Adrenal gland (tissue), 12 donors: Measurements from ENCODE around the gene VEGFB. TPM values are rescaled to one million over a fixed set of nuclear protein-coding genes. Genes with fewer than 3 reads are reported as not detected.

Experiments used
- DNase-seq, 7 donors: peaks; one replicate each; pipeline ENCODE4 v3.0.0-alpha.2; 2019 to 2020
- H3K27ac ChIP-seq, 5 donors: fragments of 200-600 bp; sonication (generic) in 4 of 5; 1 replicate in 3 of 5; 2 replicates in 2 of 5; pipeline versions ENCODE4 v1.5.1 to v1.8.0; 2016 to 2020; ENCODE audit warnings: mild to moderate bottlenecking in 1 of 5
- H3K27me3 ChIP-seq: fragments of 200-600 bp; 2 replicates; pipeline ENCODE4 v1.8.0; 2021
- H3K36me3 ChIP-seq, 2 donors: fragments of 200-600 bp; replicated peaks in 1 of 2; 1 replicate in 1 of 2; 2 replicates in 1 of 2; pipeline versions ENCODE4 v1.5.1 to v1.8.0; 2018 to 2022
- H3K4me1 ChIP-seq, 2 donors: fragments of 200-600 bp; replicated peaks in 1 of 2; 1 replicate in 1 of 2; 2 replicates in 1 of 2; pipeline versions ENCODE4 v1.5.1 to v1.8.0; 2018 to 2021
- H3K4me3 ChIP-seq, 4 donors: fragments of 200-600 bp; sonication (generic) in 3 of 4; one replicate each; pipeline ENCODE4 v1.5.1; 2016 to 2018
- H3K9me3 ChIP-seq, 3 donors: fragments of 200-600 bp; sonication (generic) in 1 of 3; replicated peaks in 1 of 3; 1 replicate in 2 of 3; 2 replicates in 1 of 3; pipeline versions ENCODE4 v1.5.1 to v1.8.0; 2016 to 2021
- POLR2A ChIP-seq, 2 donors: fragments of 450-650 bp; IDR thresholded peaks; one replicate each; pipeline ENCODE4 v1.6.1; 2017; ENCODE audit warnings: antibody characterized with exemption in 2 of 2, mild to moderate bottlenecking in 2 of 2, moderate library complexity in 1 of 2
- WGBS, 4 donors: extraction: QIAGEN DNeasy Blood & Tissue Kit in 2 of 4; methylation state at CpG; one replicate each; pipeline versions ENCODE4 v1.1.5 to v1.1.7; 2013 to 2017; 5-methylcytosine and 5-hydroxymethylcytosine counted together
- intact Hi-C, 2 donors: fragments of 100-400 bp; cut with DNase I; formaldehyde crosslinking; loops; one replicate each; pipeline versions ENCODE4 v1.14.1 to v1.15.0; 2022 to 2023
- polyA plus RNA-seq, 3 donors: library from polyadenylated mRNA; stranded (reverse); fragments of 200-250 nt in 2 of 3; fragments of 350-450 nt in 1 of 3; fragmentation: Illumina TruSeq in 1 of 3; extraction: RNeasy Lipid Tissue Mini Kit (QIAGEN cat#74804) in 1 of 3; gene quantifications; one replicate each; pipeline ENCODE4 v1.2.3, GENCODE V29; 2013 to 2014
- total RNA-seq, 9 donors: library from RNA; depleted of rRNA in 4 of 9; stranded (reverse); fragments of >200 nt in 4 of 9; fragments of 120-200 nt in 1 of 9; fragmentation: NEBNext Ultra II Directional in 1 of 9; extraction: Animal tissue kit (Norgen Biotek cat#: 25700) in 1 of 9; gene quantifications; one replicate each; pipeline versions ENCODE4 v1.1.0 to v1.2.4, GENCODE V29; 2013 to 2023
- TF ChIP-seq, protein P1 (sequence below), 6 experiments: fragments of 450-650 bp in 4 of 6; fragments of 200-600 bp in 2 of 6; sonication (generic) in 1 of 6; IDR thresholded peaks; 1 replicate in 5 of 6; 2 replicates in 1 of 6; pipeline versions ENCODE4 v1.5.1 to v1.8.0; 2016 to 2021; ENCODE audit warnings: antibody characterized with exemption in 6 of 6, mild to moderate bottlenecking in 2 of 6, moderate library complexity in 1 of 6
- donor health status: healthy with polysubstance abuse.
- donor health status: Bipolar disorder and iron deficiency.
- donor health status: DM: yes; HTN: yes; CAD: no.
- donor health status: DM: no; HTN: no; CAD: no.
- donor health status: DM: no; HTN: no; CAD: no.
- donor health status: DM: yes; HTN: yes; CAD: no.

The VEGFB gene
- total and polyA plus RNA-seq, 12 donors = 36.0 to 185 (median 134) TPM

DNA sequence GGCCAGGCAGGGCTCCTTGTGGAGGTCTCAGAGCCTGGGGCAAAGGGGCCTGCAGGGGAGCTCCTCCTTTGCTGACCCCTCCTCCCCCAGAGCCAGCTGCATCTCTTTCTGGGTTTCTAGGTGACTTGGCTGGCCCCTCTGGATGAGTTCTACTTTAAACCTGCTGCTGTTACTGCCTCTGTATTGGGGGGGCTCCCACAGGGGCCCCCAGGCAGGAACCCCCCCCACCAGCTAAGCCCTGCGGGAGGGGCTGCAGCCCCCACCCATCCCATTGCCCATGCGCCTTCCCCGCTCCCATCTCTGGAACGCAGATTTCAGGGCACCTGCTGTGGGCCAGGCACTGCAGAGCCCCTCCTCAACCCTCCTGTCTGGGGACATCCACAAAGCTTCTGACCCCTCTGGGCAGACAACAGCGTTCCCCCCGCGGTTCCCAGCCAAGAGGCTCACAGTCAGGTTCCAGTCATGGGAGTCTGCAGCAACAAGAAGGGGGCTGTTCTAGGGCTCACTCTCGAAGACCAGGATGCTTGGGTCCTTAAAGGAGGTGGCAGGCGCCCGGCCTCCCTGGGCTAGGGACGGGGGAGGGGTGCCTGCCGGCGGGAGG is 16.1 kb downstream of the VEGFB start:
- Histone ChIP-seq H3K27me3 (no peaks in the 10 kb centered on the region), H3K36me3 (peaks cover 0 to 11% of the 10 kb centered on the region in 2 donors), H3K27ac (no peak overlapping the region), H3K9me3 (no peaks in the 10 kb centered on the region), H3K4me1 (peaks cover 33 to 41% of the 10 kb centered on the region in 2 donors), H3K4me3 (peak overlapping the region in 1 of 4 donors; percentile 94)
- intact Hi-C loops = no loop called here
- WGBS, 4 donors = 22 to 36% (median 25%) methylated on average over 7 to 13 of the region's 13 CpGs
- TF ChIP-seq POLR2A (IDR thresholded peaks at IDR 0.05) = no peak
- TF ChIP-seq, protein P1, sequence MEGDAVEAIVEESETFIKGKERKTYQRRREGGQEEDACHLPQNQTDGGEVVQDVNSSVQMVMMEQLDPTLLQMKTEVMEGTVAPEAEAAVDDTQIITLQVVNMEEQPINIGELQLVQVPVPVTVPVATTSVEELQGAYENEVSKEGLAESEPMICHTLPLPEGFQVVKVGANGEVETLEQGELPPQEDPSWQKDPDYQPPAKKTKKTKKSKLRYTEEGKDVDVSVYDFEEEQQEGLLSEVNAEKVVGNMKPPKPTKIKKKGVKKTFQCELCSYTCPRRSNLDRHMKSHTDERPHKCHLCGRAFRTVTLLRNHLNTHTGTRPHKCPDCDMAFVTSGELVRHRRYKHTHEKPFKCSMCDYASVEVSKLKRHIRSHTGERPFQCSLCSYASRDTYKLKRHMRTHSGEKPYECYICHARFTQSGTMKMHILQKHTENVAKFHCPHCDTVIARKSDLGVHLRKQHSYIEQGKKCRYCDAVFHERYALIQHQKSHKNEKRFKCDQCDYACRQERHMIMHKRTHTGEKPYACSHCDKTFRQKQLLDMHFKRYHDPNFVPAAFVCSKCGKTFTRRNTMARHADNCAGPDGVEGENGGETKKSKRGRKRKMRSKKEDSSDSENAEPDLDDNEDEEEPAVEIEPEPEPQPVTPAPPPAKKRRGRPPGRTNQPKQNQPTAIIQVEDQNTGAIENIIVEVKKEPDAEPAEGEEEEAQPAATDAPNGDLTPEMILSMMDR (IDR thresholded peaks at IDR 0.05) = no peak
- peak in 1 of 7 donors; percentile 18 for DNase-seq

DNA sequence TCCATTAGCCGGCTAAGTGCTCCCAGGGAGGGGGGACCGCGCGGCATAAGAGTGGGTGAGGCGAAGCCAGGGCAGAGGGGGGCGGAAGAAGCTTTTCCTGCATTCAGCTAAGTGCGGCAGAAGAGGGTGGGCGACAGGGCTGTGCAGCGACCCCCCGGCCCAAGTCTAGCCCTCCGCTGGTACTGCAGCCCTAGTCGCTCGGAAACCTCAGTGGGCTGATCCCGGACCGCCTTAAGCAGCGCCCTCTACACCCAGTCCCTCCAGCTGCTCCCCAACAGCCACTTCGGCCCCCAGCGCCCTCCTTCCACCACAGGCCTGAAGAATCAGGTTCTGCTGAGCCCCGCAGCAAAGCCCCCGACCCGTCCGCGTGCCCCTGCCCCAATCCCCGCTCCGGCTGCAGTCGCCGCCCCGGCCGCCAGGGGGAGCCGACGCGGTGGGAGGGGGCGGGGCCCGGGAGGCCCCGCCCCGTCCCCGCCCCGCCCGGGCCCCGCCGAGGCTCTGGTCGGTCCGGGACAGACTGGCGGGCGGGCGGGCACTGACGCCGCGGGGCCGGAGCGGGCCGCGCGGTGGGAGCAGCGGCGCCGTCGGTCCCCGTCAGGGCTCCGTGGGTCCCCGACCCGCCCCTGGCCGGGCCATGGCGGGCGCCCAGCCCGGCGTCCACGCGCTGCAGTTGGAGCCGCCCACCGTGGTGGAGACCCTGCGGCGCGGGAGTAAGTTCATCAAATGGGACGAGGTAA is 16.8 kb downstream of the VEGFB start, which contains the start of gene PLCB3:
PLCB3 (plus strand) TSS at position 515 of the 737 bp plus-strand sequence; CDS start at position 635, 120 bp downstream.
- TF ChIP-seq, protein P1 (IDR thresholded peaks at IDR 0.05) = peak; percentile 30 to 83 (median 77)
- peak; percentile 36 to 66 for TF ChIP-seq POLR2A (IDR thresholded peaks at IDR 0.05)
- Histone ChIP-seq H3K27me3 (no peaks in the 10 kb centered on the region), H3K36me3 (peaks cover 0 to 18% of the 10 kb centered on the region in 2 donors), H3K4me3 (peak within 1 kb of the TSS in 3 of 4 donors; percentile 28 to 94 (median 56)), H3K9me3 (no peaks in the 10 kb centered on the region), H3K4me1 (peaks cover 29 to 35% of the 10 kb centered on the region in 2 donors), H3K27ac (peak within 1 kb of the TSS in 3 of 5 donors; percentile 11 to 77 (median 70))
- peak in 3 of 7 donors; percentile 57 to 73 (median 72) for DNase-seq
- intact Hi-C loops = no loop called here
- WGBS, 4 donors = 0 to 27% (median 1%) methylated on average over 3 to 75 of the region's 75 CpGs

DNA sequence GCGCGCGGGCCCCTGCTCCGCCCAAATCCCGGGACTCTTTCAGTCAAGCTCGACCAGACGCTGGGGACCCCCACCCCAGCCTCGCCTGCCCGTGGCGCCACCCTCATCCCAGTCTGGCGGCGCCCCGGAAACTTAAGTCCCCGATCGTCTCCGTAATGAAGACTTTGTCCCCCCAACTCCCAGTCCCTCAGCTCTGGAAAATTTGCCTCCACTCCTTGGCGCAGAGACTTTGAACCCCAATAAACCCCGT is 17.3 kb downstream of the VEGFB start:
- TF ChIP-seq, protein P1 (IDR thresholded peaks at IDR 0.05) = no peak
- TF ChIP-seq POLR2A (IDR thresholded peaks at IDR 0.05) = no peak
- Histone ChIP-seq H3K36me3 (peaks cover 0 to 23% of the 10 kb centered on the region in 2 donors), H3K27ac (peak overlapping the region in 2 of 5 donors; percentile 70 to 77), H3K9me3 (no peaks in the 10 kb centered on the region), H3K4me3 (peak overlapping the region in 3 of 4 donors; percentile 28 to 94 (median 56)), H3K4me1 (peaks cover 29 to 35% of the 10 kb centered on the region in 2 donors), H3K27me3 (no peaks in the 10 kb centered on the region)
- intact Hi-C loops = no loop called here
- WGBS, 4 donors = 0 to 2% (median 1%) methylated on average over 8 to 18 of the region's 18 CpGs
- DNase-seq = no peak

DNA sequence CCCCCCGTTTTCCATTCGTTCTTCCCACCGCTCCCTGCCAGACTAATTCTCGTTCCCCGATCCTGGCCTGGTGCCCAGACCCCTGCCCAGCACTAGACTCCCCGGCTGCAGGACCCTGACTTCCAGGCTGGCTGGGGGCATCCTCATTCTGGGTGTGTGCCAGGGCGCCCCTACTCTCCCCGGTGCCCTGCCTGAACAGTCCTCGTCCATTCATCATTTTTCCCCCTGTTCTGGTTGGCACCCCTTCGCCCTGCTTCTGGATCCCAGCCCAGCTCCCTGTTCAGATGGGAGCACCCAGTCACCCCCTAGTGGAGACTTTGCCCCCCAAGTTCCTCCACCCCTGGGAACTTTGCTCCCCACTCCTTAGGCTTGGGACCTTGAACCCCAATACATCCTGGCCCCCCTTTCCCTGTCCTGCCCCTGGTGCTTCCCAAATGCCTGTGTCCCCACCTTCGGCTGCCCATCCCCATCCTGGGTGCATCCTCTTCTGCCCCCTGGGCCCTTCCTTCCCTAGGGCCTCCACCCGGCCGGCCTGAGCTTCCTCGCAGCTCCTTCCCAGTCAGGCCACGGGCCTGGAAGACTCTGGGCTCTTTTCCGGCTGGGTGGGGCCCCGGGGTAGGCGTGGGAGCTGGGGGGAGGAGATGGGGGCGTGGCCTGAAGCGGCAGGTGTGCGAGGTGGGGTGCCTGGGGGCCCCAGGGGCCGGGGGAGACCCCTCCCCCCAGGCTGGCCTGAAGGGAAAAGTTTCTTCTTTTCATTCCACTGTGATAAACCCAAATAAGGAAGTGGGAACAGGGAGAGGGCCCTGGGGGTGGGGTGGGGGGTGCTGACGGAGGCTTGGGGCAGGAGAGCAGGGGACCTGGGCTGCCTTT is 17.9 kb downstream of the VEGFB start:
- TF ChIP-seq, protein P1 (IDR thresholded peaks at IDR 0.05) = peak in 4 of 6 experiments; percentile 10 to 32 (median 24)
- TF ChIP-seq POLR2A (IDR thresholded peaks at IDR 0.05) = no peak
- Histone ChIP-seq H3K4me3 (peak overlapping the region in 3 of 4 donors; percentile 28 to 94 (median 56)), H3K4me1 (peaks cover 29 to 35% of the 10 kb centered on the region in 2 donors), H3K9me3 (no peaks in the 10 kb centered on the region), H3K36me3 (peaks cover 0 to 28% of the 10 kb centered on the region in 2 donors), H3K27me3 (no peaks in the 10 kb centered on the region), H3K27ac (peak overlapping the region in 3 of 5 donors; percentile 11 to 77 (median 70))
- DNase-seq = peak in 2 of 7 donors; percentile 43 to 62
- intact Hi-C loops = no loop called here
- 3 to 5% (median 4%) methylated on average over 14 to 23 of the region's 23 CpGs for WGBS, 4 donors
